AG04450 (cell line): Measurements from ENCODE around the gene RPL38. TPM values are rescaled to one million over a fixed set of nuclear protein-coding genes. Genes with fewer than 3 reads are reported as not detected.

Source experiments
- CTCF ChIA-PET: fragments of 300-600, 350-600 bp; formaldehyde crosslinking; extraction: SDS; loops from one replicate; lab custom pipeline; 2022; ENCODE audit warnings: antibody characterized with exemption, inconsistent platforms; lab: Charles Lee
- POLR2A ChIA-PET: fragments of 350-600 bp; formaldehyde crosslinking; extraction: SDS; loops from one replicate; lab custom pipeline; 2021; ENCODE audit warnings: antibody characterized with exemption, inconsistent platforms; lab: Yijun Ruan, JAX
- DNase-seq: peaks from one replicate; pipeline ENCODE4 v3.0.0-alpha.2; 2011; ENCODE audit warnings: low read depth, low spot score
- H3K27ac ChIP-seq: one replicate; pipeline ENCODE4 v1.5.1; 2012; ENCODE audit warnings: low read depth, low read length, control low read depth
- H3K27me3 ChIP-seq: one replicate; pipeline ENCODE4 v1.6.0; 2012; ENCODE audit warnings: low read length; ENCODE audit not compliant: control insufficient read depth, insufficient read depth
- H3K4me3 ChIP-seq: 2 replicates; pipeline ENCODE4 v1.5.1; 2011; ENCODE audit warnings: mild to moderate bottlenecking, low read depth, low read length, control low read depth
- H3K9me3 ChIP-seq: 2 replicates; pipeline ENCODE4 v1.5.1; 2012; ENCODE audit warnings: low read length; ENCODE audit not compliant: control insufficient read depth, insufficient read depth
- polyA plus RNA-seq: library from polyadenylated mRNA; depleted of rRNA; stranded (reverse); fragments of >200 nt; gene quantifications from 2 replicates; pipeline ENCODE4 v1.2.3, GENCODE V29; 2011; rRNA removed
- TF ChIP-seq, protein P1 (sequence below): IDR thresholded peaks from 2 replicates; pipeline ENCODE4 v1.5.1; 2011; ENCODE audit warnings: low read depth, low read length, control low read depth, inconsistent platforms

RPL38 gene
- polyA plus RNA-seq, 1 experiment, result 2,383 TPM

DNA sequence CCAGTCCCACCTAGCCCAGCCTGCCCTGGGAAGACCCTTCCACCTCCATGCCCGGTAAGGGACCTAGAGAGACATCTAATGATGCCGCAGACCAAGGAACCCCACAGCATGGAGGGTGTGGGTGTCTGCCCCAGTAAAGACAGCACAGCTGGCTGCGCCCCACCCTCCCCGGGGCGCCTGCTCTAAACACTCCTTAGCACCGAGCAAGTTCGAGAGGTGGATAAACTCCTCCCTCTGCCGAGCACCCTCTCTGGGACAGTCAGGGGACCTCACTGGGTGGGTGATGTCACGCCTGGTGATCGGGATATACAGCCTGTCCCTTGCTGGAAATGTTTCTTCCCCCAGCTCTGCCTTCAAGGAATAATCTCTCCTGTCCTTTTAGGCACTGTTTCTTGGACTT lies 53.8 kb downstream of the RPL38 start:
- H3K27ac ChIP-seq, result no peak overlapping the region
- CTCF ChIA-PET, result interaction anchor here (0.6 kb wide), 1 partner anchor 48 kb away, joined by 3 read pairs; no protein-coding TSS in a partner anchor
- no peaks in the 10 kb centered on the region for H3K9me3 ChIP-seq
- peaks cover 3% of the 10 kb centered on the region for H3K27me3 ChIP-seq
- POLR2A ChIA-PET, result no interaction called here
- no peak overlapping the region for H3K4me3 ChIP-seq
- TF ChIP-seq, protein P1, sequence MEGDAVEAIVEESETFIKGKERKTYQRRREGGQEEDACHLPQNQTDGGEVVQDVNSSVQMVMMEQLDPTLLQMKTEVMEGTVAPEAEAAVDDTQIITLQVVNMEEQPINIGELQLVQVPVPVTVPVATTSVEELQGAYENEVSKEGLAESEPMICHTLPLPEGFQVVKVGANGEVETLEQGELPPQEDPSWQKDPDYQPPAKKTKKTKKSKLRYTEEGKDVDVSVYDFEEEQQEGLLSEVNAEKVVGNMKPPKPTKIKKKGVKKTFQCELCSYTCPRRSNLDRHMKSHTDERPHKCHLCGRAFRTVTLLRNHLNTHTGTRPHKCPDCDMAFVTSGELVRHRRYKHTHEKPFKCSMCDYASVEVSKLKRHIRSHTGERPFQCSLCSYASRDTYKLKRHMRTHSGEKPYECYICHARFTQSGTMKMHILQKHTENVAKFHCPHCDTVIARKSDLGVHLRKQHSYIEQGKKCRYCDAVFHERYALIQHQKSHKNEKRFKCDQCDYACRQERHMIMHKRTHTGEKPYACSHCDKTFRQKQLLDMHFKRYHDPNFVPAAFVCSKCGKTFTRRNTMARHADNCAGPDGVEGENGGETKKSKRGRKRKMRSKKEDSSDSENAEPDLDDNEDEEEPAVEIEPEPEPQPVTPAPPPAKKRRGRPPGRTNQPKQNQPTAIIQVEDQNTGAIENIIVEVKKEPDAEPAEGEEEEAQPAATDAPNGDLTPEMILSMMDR, result no peak
- DNase-seq, result no peak

DNA sequence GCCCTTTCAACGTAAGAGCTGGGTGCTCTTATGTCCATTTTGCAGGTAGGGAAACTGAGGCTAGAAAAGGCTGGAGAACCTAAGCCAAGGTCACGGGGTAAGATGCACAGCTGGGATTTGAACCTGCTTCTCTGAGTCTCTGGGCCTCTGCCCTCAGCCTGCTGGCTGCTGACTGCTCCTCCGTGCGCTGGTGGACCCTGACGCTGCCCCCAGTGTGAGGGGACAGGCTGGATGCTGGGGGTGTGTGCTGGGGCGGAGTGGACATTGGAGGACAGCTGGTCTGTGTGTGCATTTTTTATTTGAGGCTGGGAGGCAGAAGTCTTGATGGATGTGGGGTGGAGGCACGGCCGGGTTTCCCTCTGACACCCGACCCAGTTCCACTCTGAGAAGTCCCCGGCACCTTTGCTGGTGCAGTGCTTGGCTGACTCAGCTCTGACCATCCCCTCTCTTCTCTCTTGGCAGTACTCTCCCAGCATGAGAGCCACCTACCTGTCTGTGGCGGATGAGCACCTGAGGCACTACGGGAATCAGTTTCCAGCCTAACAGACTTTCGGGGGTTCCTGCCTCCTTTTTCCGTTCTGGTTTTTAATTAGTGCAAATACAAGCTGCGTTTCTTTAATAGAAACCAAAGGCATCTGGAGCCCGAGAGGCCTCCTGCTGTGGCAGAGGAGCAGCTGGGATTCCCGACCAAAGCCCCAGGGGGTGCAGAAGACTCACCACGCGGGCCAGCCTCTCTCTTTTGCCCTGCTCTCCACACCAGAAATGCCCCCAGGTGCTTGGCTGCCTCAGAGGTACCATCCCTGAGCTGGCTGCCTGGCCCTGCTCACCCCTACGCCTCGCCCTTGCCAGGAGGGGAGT lies 56.4 kb downstream of the RPL38 start:
- no peak for DNase-seq
- H3K4me3 ChIP-seq, result no peak overlapping the region
- peaks cover 3% of the 10 kb centered on the region for H3K27me3 ChIP-seq
- POLR2A ChIA-PET, result no interaction called here
- CTCF ChIA-PET, result no interaction called here
- H3K9me3 ChIP-seq, result no peaks in the 10 kb centered on the region
- no peak overlapping the region for H3K27ac ChIP-seq
- TF ChIP-seq, protein P1, result no peak

Other genes with a start within 250 kb of the RPL38 start
- 3.1 and 4.3 TPM in 2 replicates for gene TTYH2, start 9.9 kb downstream of the RPL38 start, polyA plus RNA-seq
- gene DNAI2, start 70.6 kb downstream of the RPL38 start, polyA plus RNA-seq, result not detected in 2 replicates
- gene KIF19, start 122.5 kb downstream of the RPL38 start, polyA plus RNA-seq, result not detected in 2 replicates
- not detected in 2 replicates for gene BTBD17, start 158.2 kb downstream of the RPL38 start, polyA plus RNA-seq
- not detected in 2 replicates for gene GPR142, start 163.8 kb downstream of the RPL38 start, polyA plus RNA-seq
- gene GPRC5C, start 228.4 kb downstream of the RPL38 start, polyA plus RNA-seq, result 0.14 TPM in 1 of 2 replicates, not detected in the other